BJ (cell line): ENCODE data around the gene SUGCT. TPM values are rescaled to one million over a fixed set of nuclear protein-coding genes. Genes with fewer than 3 reads are reported as not detected.
"Not testable (repeated sequence)": the region's sequence is repeated elsewhere in the genome, so short reads cannot be mapped to it uniquely, and the experiment has no call there.

Source experiments
- CTCF ChIA-PET: fragments of 350-600 bp; formaldehyde crosslinking; extraction: SDS; loops from one replicate; lab custom pipeline; 2021; ENCODE audit warnings: antibody characterized with exemption, inconsistent platforms; lab: Yijun Ruan, JAX
- POLR2A ChIA-PET: fragments of 300-600 bp; sonication (Branson Sonifier 250); formaldehyde crosslinking; extraction: SDS; loops from one replicate; lab custom pipeline; 2021; ENCODE audit warnings: antibody characterized with exemption; lab: Charles Lee
- DNase-seq: peaks from one replicate; pipeline ENCODE4 v3.0.0-alpha.2; 2011; ENCODE audit warnings: low read depth
- H3K27me3 ChIP-seq: 2 replicates; pipeline ENCODE4 v1.6.0; 2011; ENCODE audit warnings: low read length; ENCODE audit not compliant: control insufficient read depth, insufficient read depth
- H3K36me3 ChIP-seq: 2 replicates; pipeline ENCODE4 v1.5.1; 2011; ENCODE audit warnings: low read length; ENCODE audit not compliant: control insufficient read depth, insufficient read depth
- H3K4me3 ChIP-seq: 2 replicates; pipeline ENCODE4 v1.5.1; 2011; ENCODE audit warnings: low read depth, mild to moderate bottlenecking, control low read depth, low read length
- CTCF ChIP-seq: IDR thresholded peaks from 2 replicates; pipeline ENCODE4 v1.5.1; 2011; ENCODE audit warnings: low read depth, mild to moderate bottlenecking, control low read depth, inconsistent platforms, low read length, moderate library complexity; ENCODE audit not compliant: insufficient read depth
- polyA plus RNA-seq: library from polyadenylated mRNA; depleted of rRNA; stranded (reverse); fragments of >200 nt; gene quantifications from 2 replicates; pipeline ENCODE4 v1.2.3, GENCODE V29; 2011

SUGCT gene
- polyA plus RNA-seq, 1 experiment: 10.6 TPM

GRCh38 chr7:40162516-40162915 is 27.7 kb downstream of the SUGCT start:
- Histone ChIP-seq H3K4me3 (no peak overlapping the region), H3K36me3 (no peaks in the 10 kb centered on the region), H3K27me3 (no peaks in the 10 kb centered on the region)
- ChIA-PET POLR2A (no interaction called here), CTCF (no interaction called here)
- no peak for TF ChIP-seq CTCF
- DNase-seq: no peak

GRCh38 chr7:40165216-40165615 is 30.4 kb downstream of the SUGCT start:
- no peak for TF ChIP-seq CTCF
- Histone ChIP-seq H3K27me3 (no peaks in the 10 kb centered on the region), H3K36me3 (no peaks in the 10 kb centered on the region), H3K4me3 (no peak overlapping the region)
- ChIA-PET POLR2A (no interaction called here), CTCF (no interaction called here)
- no peak for DNase-seq

DNA sequence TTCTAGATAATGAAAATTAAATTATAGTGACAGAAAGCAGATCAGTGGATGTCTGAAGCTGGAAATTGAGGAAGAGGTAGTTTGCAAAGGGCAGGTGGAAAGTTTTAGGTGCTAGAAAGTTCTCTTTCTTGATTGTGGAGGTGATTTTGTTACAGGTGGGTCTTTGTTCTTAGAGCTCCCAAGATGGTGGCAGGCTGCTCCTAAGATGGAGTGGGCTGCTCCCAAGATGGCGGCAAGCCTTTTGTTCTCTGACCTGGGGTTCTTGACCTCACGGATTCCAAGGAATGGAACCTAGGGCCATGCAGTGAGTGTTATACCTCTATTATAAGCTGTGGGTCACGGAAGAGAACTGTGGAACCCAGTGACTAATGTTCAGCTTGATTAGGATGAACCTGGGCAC is 32.5 kb downstream of the SUGCT start:
- CTCF ChIA-PET: interaction anchor here (0.8 kb wide), 1 partner anchor 9 kb away, joined by 3 read pairs; no protein-coding TSS in a partner anchor

DNA sequence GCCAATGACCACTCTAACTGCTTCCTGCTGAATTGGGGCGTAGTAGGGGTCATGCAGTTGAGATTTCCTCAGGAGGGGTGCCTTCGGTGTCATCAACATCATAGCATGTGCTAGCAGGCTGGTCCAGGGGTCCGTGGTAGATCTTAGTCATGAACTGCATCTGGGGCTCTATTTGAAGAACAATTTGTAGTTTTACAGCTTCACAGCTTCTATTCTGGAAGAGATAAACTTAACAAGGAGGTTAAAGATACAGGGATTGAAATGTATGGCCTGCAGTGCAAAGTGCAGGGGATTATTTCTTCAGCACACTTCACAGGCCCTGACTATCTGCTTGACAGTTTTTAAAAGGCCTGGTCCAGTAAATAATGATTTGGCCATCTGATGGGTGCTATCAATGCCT is 33.5 kb downstream of the SUGCT start:
- H3K27me3 ChIP-seq, H3K4me3 ChIP-seq, POLR2A ChIA-PET, CTCF ChIA-PET, H3K36me3 ChIP-seq, DNase-seq: not testable (repeated sequence)

More for the DNA sequence above, 32.5 kb downstream of the SUGCT start:
- no peak overlapping the region for H3K4me3 ChIP-seq
- no peak for TF ChIP-seq CTCF
- POLR2A ChIA-PET: no interaction called here
- DNase-seq: no peak
- H3K27me3 ChIP-seq: no peaks in the 10 kb centered on the region
- H3K36me3 ChIP-seq: no peaks in the 10 kb centered on the region

DNA sequence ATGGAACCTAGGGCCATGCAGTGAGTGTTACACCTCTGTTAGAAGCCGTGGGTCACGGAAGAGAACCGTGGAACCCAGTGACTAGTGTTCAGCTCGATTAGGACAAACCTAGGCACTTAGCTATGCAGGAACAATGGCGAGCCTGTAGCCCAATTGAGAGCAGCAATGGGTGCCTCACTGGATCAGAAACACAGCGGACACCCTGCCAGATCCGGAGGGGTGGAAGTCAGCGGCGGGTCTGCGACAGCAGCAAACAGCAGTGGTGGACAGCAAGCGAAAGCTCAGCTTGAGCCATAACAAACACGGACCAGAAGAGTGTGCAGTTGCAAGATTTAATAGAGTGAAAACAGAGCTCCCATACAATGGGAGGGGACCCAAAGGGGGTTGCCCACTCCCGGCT is 38.3 kb downstream of the SUGCT start:
- H3K36me3 ChIP-seq, DNase-seq, CTCF ChIA-PET, H3K4me3 ChIP-seq, H3K27me3 ChIP-seq: not testable (repeated sequence)
- POLR2A ChIA-PET: interaction anchor here (0.6 kb wide), 1 partner anchor 9 kb away, joined by 4 read pairs; no protein-coding TSS in a partner anchor

DNA sequence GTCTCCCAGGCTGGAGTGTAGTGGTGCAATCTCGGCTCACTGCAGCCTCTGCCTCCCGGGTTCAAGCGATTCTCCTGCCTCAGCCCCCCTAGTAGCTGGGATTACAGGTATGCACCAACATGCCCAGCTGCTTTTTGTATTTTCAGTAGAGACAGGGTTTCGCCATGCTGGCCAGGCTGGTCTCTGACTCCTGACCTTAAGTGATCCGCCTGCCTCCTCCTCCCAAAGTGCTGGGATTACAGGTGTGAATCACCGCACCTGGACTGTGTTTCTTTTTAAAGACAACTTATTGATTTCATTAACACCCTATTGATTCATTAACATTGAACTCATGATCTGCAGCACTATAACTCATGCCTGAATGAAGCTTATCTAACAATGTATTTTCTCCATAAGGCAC is 40.5 kb downstream of the SUGCT start:
- H3K27me3 ChIP-seq, H3K4me3 ChIP-seq, DNase-seq, POLR2A ChIA-PET, H3K36me3 ChIP-seq, CTCF ChIA-PET: not testable (repeated sequence)
